Stomach smooth muscle (tissue), 2 donors: ENCODE measurements around the gene PREX1.

ENCODE experiments used
- H3K27ac ChIP-seq: one replicate; pipeline ENCODE4 v1.7.0; 2013; ENCODE audit warnings: mild to moderate bottlenecking, low read length, inconsistent platforms
- H3K27me3 ChIP-seq, 2 donors: one replicate each; pipeline ENCODE4 v1.7.0; 2013; ENCODE audit warnings: low read length in 2 of 2; ENCODE audit not compliant: insufficient read depth in 2 of 2, control insufficient read depth in 1 of 2
- H3K36me3 ChIP-seq, 2 donors: one replicate each; pipeline ENCODE4 v1.7.0; 2013; ENCODE audit warnings: low read length in 2 of 2; ENCODE audit not compliant: control insufficient read depth in 2 of 2, insufficient read depth in 2 of 2
- H3K4me1 ChIP-seq: one replicate; pipeline ENCODE4 v1.7.0; 2013; ENCODE audit warnings: low read length; ENCODE audit not compliant: control insufficient read depth, insufficient read depth
- H3K4me3 ChIP-seq, 2 donors: one replicate each; pipeline ENCODE4 v1.7.0; 2013; ENCODE audit warnings: low read length in 2 of 2
- H3K9ac ChIP-seq, 2 donors: one replicate each; pipeline ENCODE4 v1.7.0; 2013; ENCODE audit warnings: low read length in 2 of 2, mild to moderate bottlenecking in 1 of 2
- H3K9me3 ChIP-seq, 2 donors: one replicate each; pipeline ENCODE4 v1.7.0; 2013; ENCODE audit warnings: low read length in 2 of 2; ENCODE audit not compliant: control insufficient read depth in 2 of 2
- donor health status: healthy.
- donor health status: Pancreatic carcinoma.

Gene PREX1

GRCh38 chr20:48618631-48619030, 209.2 kb downstream of the PREX1 start:
- H3K4me3 ChIP-seq: no peak overlapping the region
- H3K4me1 ChIP-seq: peaks cover 18% of the 10 kb centered on the region
- H3K9me3 ChIP-seq: no peaks in the 10 kb centered on the region
- no peaks in the 10 kb centered on the region for H3K27me3 ChIP-seq
- H3K36me3 ChIP-seq: no peaks in the 10 kb centered on the region
- no peak overlapping the region for H3K27ac ChIP-seq
- H3K9ac ChIP-seq: no peak overlapping the region

DNA sequence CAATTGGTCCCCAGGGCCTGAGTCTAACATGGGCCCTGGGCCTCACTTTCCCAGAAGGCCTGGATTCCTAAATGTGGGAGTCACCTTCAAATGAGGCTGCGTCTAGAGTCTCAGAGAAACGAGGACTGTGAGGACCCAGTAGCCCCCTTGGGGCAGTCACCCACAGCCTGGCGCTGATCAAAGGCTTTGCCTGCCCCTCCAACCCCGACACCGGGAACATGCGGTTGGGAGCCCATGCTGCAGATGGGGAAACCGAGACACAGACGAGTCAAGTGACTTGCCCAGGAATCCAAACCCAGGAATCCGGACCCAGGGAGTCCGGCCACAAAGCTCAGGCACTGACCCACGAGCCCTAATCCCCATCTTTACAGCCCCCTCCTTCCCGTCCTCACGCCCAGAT, 209.7 kb downstream of the PREX1 start:
- Histone ChIP-seq H3K9ac (no peak overlapping the region), H3K4me1 (peaks cover 18% of the 10 kb centered on the region), H3K9me3 (no peaks in the 10 kb centered on the region), H3K27me3 (no peaks in the 10 kb centered on the region), H3K4me3 (no peak overlapping the region), H3K27ac (no peak overlapping the region), H3K36me3 (no peaks in the 10 kb centered on the region)

DNA sequence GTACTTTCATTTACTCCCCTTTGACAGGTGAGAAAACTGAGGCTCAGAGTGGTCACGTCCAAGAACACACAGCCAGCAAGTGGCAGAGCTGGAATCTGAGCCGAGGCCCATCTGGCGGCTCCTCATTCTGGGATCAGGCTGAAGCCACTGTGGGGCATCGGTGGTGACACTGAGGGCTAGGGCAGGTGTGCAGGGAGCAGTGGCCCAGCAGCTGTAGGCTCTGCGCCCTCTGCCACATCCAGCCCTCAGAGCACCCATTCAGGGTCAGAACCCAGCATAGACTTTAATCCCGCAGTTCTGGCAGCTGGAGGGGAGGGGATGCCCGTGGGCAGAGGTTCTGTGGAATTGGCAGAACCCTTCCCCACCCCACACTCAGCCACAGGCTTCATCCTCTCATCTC, 210.3 kb downstream of the PREX1 start:
- no peak overlapping the region for H3K9ac ChIP-seq
- H3K9me3 ChIP-seq: no peaks in the 10 kb centered on the region
- H3K36me3 ChIP-seq: no peaks in the 10 kb centered on the region
- H3K27me3 ChIP-seq: no peaks in the 10 kb centered on the region
- no peak overlapping the region for H3K4me3 ChIP-seq
- peaks cover 18% of the 10 kb centered on the region for H3K4me1 ChIP-seq
- H3K27ac ChIP-seq: no peak overlapping the region

DNA sequence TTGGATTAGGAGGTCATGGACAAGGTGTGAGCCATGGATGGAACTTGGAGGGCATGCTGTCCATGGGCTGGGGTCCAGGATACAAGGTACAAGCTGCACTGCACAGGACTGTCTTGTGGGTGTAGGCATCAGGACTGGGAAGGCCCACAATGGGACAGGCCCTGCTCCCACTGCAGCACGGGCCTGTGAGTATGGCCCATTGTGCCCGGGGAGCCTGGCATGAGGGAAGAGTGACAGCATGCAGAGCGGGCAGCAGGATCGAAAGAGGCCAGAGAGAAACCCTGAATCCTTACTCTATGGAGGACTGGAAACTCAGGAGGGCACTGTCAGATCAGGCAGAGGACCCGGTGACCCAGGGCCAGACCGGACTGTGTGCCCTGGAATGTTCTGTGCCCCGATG, 211.3 kb downstream of the PREX1 start:
- Histone ChIP-seq H3K9ac (no peak overlapping the region), H3K4me3 (no peak overlapping the region), H3K27me3 (no peaks in the 10 kb centered on the region), H3K36me3 (no peaks in the 10 kb centered on the region), H3K9me3 (no peaks in the 10 kb centered on the region), H3K4me1 (peaks cover 18% of the 10 kb centered on the region), H3K27ac (no peak overlapping the region)

DNA sequence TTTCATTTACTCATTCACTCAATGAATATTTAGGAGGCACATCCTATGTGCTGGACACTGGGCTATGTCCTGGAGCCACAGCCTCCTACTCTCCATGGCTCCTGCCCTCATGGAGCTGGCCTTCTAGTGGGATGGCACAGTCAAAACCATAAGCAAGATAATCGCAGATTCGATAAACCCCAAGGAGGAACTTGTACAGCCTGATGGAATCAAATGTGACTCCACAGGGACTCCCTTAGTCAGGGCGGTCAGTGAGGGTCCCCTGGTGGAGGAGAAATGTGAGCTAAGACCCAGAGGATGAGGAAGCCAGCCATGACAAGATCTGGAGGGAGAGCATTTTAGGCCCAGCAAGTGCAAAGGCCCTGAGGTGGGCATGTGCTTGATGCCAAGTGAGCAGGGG, 211.9 kb downstream of the PREX1 start:
- Histone ChIP-seq H3K27ac (no peak overlapping the region), H3K9me3 (no peaks in the 10 kb centered on the region), H3K4me3 (no peak overlapping the region), H3K27me3 (no peaks in the 10 kb centered on the region), H3K4me1 (peaks cover 14% of the 10 kb centered on the region), H3K9ac (no peak overlapping the region), H3K36me3 (no peaks in the 10 kb centered on the region)

DNA sequence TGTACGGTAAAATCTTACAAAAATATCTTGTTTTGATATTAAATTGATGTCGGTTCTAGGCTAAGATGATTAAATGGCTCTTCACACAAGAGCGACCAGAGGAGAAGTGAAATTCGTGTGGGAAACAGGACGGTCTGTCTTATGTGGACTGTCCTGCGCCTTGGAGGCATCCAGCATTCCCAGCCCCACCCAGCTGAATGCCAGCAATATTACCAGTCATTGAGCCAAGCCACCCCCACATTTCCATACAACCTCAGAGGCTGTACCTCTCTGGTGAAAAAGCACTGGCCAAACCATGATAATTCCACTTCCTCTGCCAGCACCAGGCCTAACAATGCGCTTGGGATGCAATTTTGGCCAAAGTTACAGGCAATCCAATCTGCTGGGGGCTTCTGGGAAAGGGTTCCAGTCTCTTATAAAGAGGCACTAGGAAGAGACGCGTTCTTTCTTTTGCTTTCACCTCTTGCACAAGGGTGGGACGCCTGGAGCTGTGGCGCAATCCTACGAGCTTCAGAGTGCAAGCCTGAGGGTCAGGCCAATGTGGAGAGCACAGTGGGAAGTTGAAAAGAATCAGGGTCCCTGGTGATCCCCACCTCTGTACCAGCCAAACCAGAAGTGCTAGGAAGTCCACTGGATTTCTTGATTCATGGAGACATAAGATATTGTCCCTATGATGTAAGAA, 213.1 kb downstream of the PREX1 start:
- no peaks in the 10 kb centered on the region for H3K36me3 ChIP-seq
- no peaks in the 10 kb centered on the region for H3K9me3 ChIP-seq
- no peak overlapping the region for H3K4me3 ChIP-seq
- H3K27ac ChIP-seq: no peak overlapping the region
- H3K4me1 ChIP-seq: peaks cover 3% of the 10 kb centered on the region
- no peaks in the 10 kb centered on the region for H3K27me3 ChIP-seq
- H3K9ac ChIP-seq: no peak overlapping the region

DNA sequence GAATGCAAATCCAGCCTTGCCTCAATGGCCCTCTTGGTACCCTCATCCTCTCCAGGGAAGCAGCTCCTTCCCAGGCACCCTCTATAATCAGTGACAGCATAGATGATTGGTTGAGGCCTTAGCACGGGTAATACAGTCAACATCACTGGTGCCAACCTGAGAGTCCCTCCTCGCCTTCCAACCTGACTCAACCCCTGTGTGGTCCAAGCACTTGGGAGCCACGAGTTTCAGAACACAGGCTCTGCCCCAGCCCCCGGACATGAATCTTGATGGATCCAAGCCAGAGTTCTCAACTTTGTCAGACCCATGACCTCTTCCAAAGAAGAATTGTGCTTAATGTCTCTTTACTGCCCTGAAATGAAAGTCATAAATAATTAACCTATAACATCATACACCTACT, 213.9 kb downstream of the PREX1 start:
- no peaks in the 10 kb centered on the region for H3K36me3 ChIP-seq
- H3K27me3 ChIP-seq: no peaks in the 10 kb centered on the region
- H3K9me3 ChIP-seq: no peaks in the 10 kb centered on the region
- no peak overlapping the region for H3K9ac ChIP-seq
- no peak overlapping the region for H3K4me3 ChIP-seq
- H3K27ac ChIP-seq: no peak overlapping the region
- no peaks in the 10 kb centered on the region for H3K4me1 ChIP-seq

DNA sequence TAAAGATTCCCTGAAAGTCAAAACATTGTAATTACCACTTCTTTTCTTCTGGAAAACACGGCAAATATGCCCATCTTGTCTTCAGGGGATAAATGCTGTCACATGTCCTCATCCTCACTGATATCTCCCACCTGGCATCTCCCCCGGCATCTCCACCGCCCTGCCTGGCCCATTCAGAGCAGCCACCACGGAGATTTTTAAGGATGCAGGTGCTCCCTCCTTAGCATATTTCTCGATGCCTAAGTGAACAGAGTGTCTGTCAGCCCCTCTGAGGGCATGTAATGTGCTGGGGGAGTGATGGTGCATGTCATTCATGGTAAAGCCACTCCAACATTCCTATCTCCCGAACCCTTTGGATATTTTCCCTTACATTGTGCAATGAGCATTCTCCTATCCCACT, 215.5 kb downstream of the PREX1 start:
- Histone ChIP-seq H3K9ac (no peak overlapping the region), H3K9me3 (no peaks in the 10 kb centered on the region), H3K27me3 (no peaks in the 10 kb centered on the region), H3K36me3 (no peaks in the 10 kb centered on the region), H3K4me3 (no peak overlapping the region), H3K4me1 (no peaks in the 10 kb centered on the region), H3K27ac (no peak overlapping the region)

- no peaks in the 10 kb centered on the region for H3K4me1 ChIP-seq
- no peaks in the 10 kb centered on the region for H3K9me3 ChIP-seq
- H3K27ac ChIP-seq: no peak overlapping the region
- H3K4me3 ChIP-seq: no peak overlapping the region
- H3K9ac ChIP-seq: no peak overlapping the region
- H3K36me3 ChIP-seq: no peaks in the 10 kb centered on the region
- H3K27me3 ChIP-seq: no peaks in the 10 kb centered on the region
Observed at GRCh38 chr20:48610996-48611395, 216.8 kb downstream of the PREX1 start.

DNA sequence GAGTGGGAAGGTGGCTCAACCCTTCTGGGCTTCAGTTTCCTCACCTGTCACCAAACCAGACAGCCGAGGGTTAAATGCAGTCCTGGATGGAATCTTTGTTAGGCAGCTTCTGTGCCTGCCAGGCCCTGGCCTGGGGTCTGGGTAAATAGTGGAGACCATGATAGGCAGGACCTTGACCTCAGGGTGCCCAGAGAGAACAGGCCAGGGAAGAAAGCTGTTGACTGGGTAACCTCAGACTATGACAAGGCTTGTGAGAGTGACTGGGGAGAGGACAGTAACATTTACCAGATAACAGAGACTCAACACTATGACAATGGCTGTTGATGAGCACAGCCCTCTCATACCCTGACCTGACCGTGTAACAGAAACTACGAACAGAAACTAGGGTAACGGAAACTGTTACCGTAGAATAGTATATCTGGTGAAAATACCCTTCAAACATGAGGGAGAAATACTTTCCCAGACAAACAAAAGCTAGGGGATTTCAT, 218.3 kb downstream of the PREX1 start:
- Histone ChIP-seq H3K36me3 (no peaks in the 10 kb centered on the region), H3K4me1 (no peaks in the 10 kb centered on the region), H3K27me3 (no peaks in the 10 kb centered on the region), H3K27ac (no peak overlapping the region), H3K9me3 (no peaks in the 10 kb centered on the region), H3K4me3 (no peak overlapping the region), H3K9ac (no peak overlapping the region)

DNA sequence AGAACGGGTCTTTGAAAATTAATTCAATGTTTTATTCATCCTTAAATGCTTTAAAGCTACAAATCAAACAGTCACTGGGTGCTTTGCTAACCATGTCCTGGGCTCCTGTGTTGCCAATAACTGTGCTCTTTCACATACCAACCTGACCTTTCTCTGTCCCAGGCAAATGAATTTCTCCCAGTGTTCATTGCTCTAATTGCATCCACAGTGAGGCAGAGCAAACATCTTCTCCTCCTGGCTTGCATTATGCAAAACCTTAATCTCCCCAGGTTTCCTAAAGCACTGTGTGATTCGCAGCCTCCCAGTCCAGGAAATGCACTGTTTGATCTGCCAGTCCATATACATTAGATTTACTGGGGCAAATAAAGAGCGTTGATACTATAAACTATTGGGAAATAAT, 219.0 kb downstream of the PREX1 start:
- Histone ChIP-seq H3K27ac (no peak overlapping the region), H3K4me3 (no peak overlapping the region), H3K9me3 (no peaks in the 10 kb centered on the region), H3K9ac (no peak overlapping the region), H3K27me3 (no peaks in the 10 kb centered on the region), H3K4me1 (no peaks in the 10 kb centered on the region), H3K36me3 (no peaks in the 10 kb centered on the region)
